Measurements from ENCODE around the gene HOXA10. TPM values are rescaled to one million over a fixed set of nuclear protein-coding genes. Genes with fewer than 3 reads are reported as not detected.
A peak's percentile ranks its signal among the peaks of the same experiment; 100 is the strongest.

HOXA10 gene
- total RNA-seq, 4 donors from 2014 or later, result 4.9 to 11.2 (median 6.7) TPM

DNA sequence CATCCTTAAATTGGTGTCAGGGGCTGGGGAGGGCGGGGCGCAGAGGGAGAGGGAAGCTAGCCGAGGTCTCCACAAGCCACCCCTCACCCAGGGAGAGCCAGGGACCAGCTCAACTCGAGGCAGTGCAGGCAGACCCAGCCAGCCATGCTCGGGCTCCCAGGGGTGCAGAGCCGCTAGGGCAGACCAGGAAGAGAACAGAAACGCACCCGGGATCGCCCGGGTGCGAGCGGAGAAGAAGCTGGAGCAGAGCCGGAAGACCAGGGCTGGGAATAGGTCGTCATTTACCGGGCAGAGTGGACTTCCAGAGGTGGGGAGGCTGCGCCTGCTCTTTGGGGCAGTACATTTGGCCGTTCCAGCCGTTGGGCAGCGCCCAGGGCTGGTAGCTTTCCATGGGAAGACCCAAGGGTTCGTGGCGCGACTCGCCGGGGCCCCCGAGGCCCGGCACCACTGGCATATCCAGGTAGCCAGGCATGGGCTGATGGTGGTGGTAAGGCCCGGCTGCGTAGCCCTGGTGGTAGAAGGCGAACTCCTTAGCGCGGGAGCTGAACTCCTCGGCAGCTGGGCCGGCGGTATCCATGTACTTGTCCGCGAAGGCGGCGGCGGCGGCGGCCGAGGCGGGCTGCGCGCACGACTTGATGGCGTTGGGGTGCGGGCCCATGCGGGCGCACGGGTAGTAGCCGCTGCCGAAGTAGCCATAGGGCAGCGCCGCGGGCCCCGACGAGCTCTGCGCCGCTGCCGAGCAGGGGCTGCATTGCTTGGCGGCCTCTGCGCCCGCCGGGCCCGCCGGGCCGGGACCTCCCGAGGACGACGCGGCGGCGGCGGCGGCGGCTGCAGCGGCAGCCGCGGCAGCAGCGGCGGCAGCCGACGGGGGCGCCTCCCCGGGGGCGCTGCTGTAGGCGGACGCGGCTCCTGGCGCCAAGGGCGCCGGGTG is 25.0 kb upstream of the HOXA10 start:
- peak overlapping the region; percentile 15 for H3K4me3 ChIP-seq (ENCODE audit: low read depth, poor library complexity, severe bottlenecking)
- WGBS, 2 donors, result 3% methylated on average over 22 to 52 of the region's 93 CpGs
- TF ChIP-seq CTCF (IDR thresholded peaks at IDR 0.05), result no peak
- TF ChIP-seq POLR2A (IDR thresholded peaks at IDR 0.05), result no peak
- DNase-seq (ENCODE audit: low spot score in 2 of 2), result peak in 1 of 2 donors; percentile 87
- intact Hi-C loops (cut with DNase I; ENCODE audit: low total_unique reads), result loop anchor here (10.0 kb wide), 1 partner anchor 826 kb away; no protein-coding TSS in a partner anchor

- WGBS, 2 donors, result 29 to 30% methylated on average over 29 of the region's 29 CpGs
- DNase-seq (ENCODE audit: low spot score in 2 of 2), result peak in 1 of 2 donors; percentile 80
- no peak for TF ChIP-seq POLR2A (IDR thresholded peaks at IDR 0.05)
- no peak for TF ChIP-seq CTCF (IDR thresholded peaks at IDR 0.05)
- H3K4me3 ChIP-seq (ENCODE audit: low read depth, poor library complexity, severe bottlenecking), result no peak overlapping the region
- intact Hi-C loops (cut with DNase I; ENCODE audit: low total_unique reads), result loop anchor here (10.0 kb wide), 1 partner anchor 827 kb away; no protein-coding TSS in a partner anchor
These were observed 24.2 kb upstream of the HOXA10 start for GRCh38 chr7:27198138-27198841.

GRCh38 chr7:27197137-27198042 is 23.3 kb upstream of the HOXA10 start:
- WGBS, 2 donors, result 38 to 39% methylated on average over 18 of the region's 18 CpGs
- intact Hi-C loops (cut with DNase I; ENCODE audit: low total_unique reads), result loop anchor here (10.0 kb wide), 1 partner anchor 827 kb away; no protein-coding TSS in a partner anchor
- H3K4me3 ChIP-seq (ENCODE audit: low read depth, poor library complexity, severe bottlenecking), result no peak overlapping the region
- TF ChIP-seq POLR2A (IDR thresholded peaks at IDR 0.05) (no peak), CTCF (IDR thresholded peaks at IDR 0.05) (no peak)
- DNase-seq (ENCODE audit: low spot score in 2 of 2), result no peak

GRCh38 chr7:27196287-27196767 is 22.2 kb upstream of the HOXA10 start:
- intact Hi-C loops (cut with DNase I; ENCODE audit: low total_unique reads), result loop anchor here (10.0 kb wide), 1 partner anchor 828 kb away; no protein-coding TSS in a partner anchor
- no peak overlapping the region for H3K4me3 ChIP-seq (ENCODE audit: low read depth, poor library complexity, severe bottlenecking)
- DNase-seq (ENCODE audit: low spot score in 2 of 2), result peak; percentile 83 to 98
- TF ChIP-seq CTCF (IDR thresholded peaks at IDR 0.05), result peak in 1 of 3 donors; percentile 47
- TF ChIP-seq POLR2A (IDR thresholded peaks at IDR 0.05), result no peak
- whole genome bisulfite sequencing, 2 donors, result 3% methylated on average over 6 of the region's 6 CpGs
